Measurements from ENCODE around the gene METTL21A.
"Not testable (repeated sequence)": the region's sequence is repeated elsewhere in the genome, so short reads cannot be mapped to it uniquely, and the experiment has no call there.

- TF ChIP-seq AKAP8 (CRISPR knock-in tag; IDR thresholded peaks at IDR 0.05); POLR2A (IDR thresholded peaks at IDR 0.05; ENCODE audit: insufficient read depth in 1 of 2, low read depth in 2 of 2, low read length in 2 of 2); BRD4 (CRISPR knock-in tag; IDR thresholded peaks at IDR 0.05); TRIM22 (IDR thresholded peaks at IDR 0.05); PRMT3 (CRISPR knock-in tag; IDR thresholded peaks at IDR 0.05; ENCODE audit: borderline replicate concordance, low read depth); RNF219 (CRISPR knock-in tag; IDR thresholded peaks at IDR 0.05); ZFX (CRISPR knock-in tag; IDR thresholded peaks at IDR 0.05; ENCODE audit: low read depth); IKZF5 (CRISPR knock-in tag; IDR thresholded peaks at IDR 0.05); HOXA9 (CRISPR knock-in tag; IDR thresholded peaks at IDR 0.05; ENCODE audit: borderline replicate concordance): not testable (repeated sequence)
Measured at GRCh38 chr2:207646582-207646981, 21.4 kb upstream of the METTL21A start.

Measured in HepG2 (cell line).